Measurements from ENCODE around the gene EFNA3. TPM values are rescaled to one million over a fixed set of nuclear protein-coding genes. Genes with fewer than 3 reads are reported as not detected.

Gene EFNA3
- total RNA-seq, 1 donor from 2014 or later, result 1.3 TPM

DNA sequence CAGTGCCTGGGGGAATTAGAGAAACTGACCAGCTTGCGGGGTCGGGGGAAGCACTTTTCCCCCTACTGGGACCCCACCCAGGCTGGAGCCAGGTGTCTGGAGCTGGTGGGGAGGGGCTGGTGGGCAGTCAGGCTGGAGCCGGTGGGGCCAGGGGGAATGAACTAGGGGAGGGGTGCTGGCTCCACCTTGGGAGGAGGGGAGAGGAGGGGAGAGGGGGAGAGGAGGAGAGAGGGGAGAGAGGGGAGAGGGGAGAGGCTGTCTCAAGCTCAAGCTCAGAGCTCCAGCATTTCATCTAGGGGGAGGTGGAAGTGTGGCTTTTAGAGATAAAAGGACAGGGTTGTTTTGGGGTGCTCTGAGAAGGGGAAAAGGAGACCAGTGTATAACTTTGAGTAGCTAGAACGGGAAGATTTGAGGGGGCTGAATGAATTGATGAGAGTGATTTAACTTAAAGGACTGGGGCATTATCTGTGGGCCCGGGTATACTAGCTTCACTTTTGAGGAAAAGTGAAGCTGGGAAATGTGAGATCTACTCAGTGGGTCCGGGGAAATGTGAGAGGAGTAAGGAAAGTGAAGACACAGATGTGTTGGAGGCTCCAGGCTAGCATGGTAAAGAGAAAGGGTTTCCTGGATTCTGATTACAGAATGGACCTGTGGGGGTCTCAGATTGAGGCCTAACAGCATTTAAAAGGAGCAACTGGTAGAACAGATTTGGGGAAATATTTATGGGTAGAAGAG lies 51.8 kb downstream of the EFNA3 start:
- DNase-seq (ENCODE audit: low read depth in 2 of 2), result no peak

DNA sequence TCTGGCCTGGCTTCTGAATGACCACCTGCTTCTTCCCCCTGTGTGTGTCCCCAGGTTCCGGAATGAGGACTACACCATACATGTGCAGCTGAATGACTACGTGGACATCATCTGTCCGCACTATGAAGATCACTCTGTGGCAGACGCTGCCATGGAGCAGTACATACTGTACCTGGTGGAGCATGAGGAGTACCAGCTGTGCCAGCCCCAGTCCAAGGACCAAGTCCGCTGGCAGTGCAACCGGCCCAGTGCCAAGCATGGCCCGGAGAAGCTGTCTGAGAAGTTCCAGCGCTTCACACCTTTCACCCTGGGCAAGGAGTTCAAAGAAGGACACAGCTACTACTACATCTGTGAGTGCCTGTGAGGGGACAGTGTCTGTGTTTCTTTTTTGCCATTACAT lies 52.6 kb downstream of the EFNA3 start:
- DNase-seq (ENCODE audit: low read depth in 2 of 2), result no peak

- no peak for DNase-seq (ENCODE audit: low read depth in 2 of 2)
These were observed 53.2 kb downstream of the EFNA3 start for GRCh38 chr1:155131856-155132255.

- no peak for DNase-seq (ENCODE audit: low read depth in 2 of 2)
These were observed 55.2 kb downstream of the EFNA3 start for GRCh38 chr1:155133799-155134281.

DNA sequence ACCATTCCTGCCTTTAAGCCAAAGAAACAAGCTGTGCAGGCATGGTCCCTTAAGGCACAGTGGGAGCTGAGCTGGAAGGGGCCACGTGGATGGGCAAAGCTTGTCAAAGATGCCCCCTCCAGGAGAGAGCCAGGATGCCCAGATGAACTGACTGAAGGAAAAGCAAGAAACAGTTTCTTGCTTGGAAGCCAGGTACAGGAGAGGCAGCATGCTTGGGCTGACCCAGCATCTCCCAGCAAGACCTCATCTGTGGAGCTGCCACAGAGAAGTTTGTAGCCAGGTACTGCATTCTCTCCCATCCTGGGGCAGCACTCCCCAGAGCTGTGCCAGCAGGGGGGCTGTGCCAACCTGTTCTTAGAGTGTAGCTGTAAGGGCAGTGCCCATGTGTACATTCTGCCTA lies 55.7 kb downstream of the EFNA3 start:
- no peak for DNase-seq (ENCODE audit: low read depth in 2 of 2)

DNA sequence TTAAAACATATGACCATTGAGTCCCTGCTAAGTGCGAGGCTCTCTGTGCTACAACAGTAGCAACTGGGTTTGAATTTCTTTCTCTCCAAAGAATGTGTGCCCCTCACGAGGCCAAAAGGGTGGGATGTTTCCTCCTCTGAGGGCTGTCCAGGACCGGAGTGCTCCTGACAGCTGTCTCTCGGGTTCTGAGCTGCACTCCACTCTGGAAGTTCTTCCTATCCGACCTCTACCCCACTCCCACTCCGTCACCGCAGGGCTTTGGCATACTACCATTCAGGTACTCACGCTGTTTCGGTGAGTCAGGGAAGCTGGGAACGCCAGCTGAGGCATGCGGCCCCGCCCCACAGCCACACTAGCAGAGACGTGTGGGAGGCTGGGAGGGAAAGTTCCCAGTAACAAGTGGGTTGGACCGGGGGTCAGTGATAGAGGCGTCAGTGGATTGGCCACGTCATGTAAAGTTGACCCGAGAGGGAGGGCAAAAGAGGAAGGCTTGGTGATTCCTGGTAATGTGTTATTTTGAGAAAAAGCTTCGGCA lies 56.3 kb downstream of the EFNA3 start:
- DNase-seq (ENCODE audit: low read depth in 2 of 2), result peak; percentile 95 to 98

DNA sequence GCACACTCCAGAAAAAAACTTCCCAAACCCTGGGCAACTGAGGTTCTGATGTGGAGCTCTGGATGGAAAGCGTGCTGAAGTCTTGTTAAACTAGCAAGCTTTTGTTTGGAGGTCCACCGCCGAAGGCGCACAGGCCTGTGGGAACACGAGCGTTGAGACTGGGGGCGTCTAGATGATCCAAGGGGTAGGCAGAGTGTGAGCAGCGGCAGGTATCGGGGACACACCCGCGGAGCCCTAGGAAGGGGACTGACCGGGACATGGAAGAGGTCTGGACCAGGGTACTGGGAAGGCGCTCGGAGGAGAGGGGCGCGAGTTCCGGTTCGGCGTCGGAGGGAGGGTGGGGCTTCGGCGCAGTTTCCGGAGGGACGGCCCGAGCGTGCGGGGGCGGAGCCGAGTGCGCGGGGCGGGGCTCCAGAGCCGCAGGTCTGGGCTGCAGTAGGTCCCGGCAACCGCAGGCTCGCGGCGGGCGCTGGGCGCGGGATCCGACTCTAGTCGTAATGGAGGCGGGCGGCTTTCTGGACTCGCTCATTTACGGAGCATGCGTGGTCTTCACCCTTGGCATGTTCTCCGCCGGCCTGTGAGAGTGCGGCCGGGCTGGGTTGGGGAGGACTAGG lies 56.9 kb downstream of the EFNA3 start, which contains the start of gene SLC50A1:
TSS of gene SLC50A1 (plus strand) at position 438 of the 614 bp plus-strand sequence. CDS start at position 498, 60 bp downstream.
- peak; percentile 81 to 95 for DNase-seq (ENCODE audit: low read depth in 2 of 2)

- DNase-seq (ENCODE audit: low read depth in 2 of 2), result no peak
These were observed 58.1 kb downstream of the EFNA3 start for GRCh38 chr1:155136748-155137147.

Other genes with a start within 250 kb of the EFNA3 start
- gene KCNN3, start 208.6 kb upstream of the EFNA3 start, total RNA-seq, result 1.0 and 1.8 TPM in 2 replicates
- gene PMVK, start 142.1 kb upstream of the EFNA3 start, total RNA-seq, result 8.6 and 12.0 TPM in 2 replicates
- 83.6 and 101 TPM in 2 replicates for gene PBXIP1, start 122.7 kb upstream of the EFNA3 start, total RNA-seq
- gene PYGO2, start 117.1 kb upstream of the EFNA3 start, total RNA-seq, result 6.6 and 12.6 TPM in 2 replicates
- gene SHC1, start 108.1 kb upstream of the EFNA3 start, total RNA-seq, result 217 and 297 TPM in 2 replicates
- 63.2 and 73.7 TPM in 2 replicates for gene CKS1B, start 104.2 kb upstream of the EFNA3 start, total RNA-seq
- 17.1 and 21.5 TPM in 2 replicates for gene FLAD1, start 95.5 kb upstream of the EFNA3 start, total RNA-seq
- gene LENEP, start 85.3 kb upstream of the EFNA3 start, total RNA-seq, result 0.13 and 0.38 TPM in 2 replicates
- 6.3 and 10.6 TPM in 2 replicates for gene ZBTB7B, start 76.0 kb upstream of the EFNA3 start, total RNA-seq
- under 0.01 and 0.13 TPM in 2 replicates for gene DCST2, start 45.1 kb upstream of the EFNA3 start, total RNA-seq
- gene DCST1, start 45.0 kb upstream of the EFNA3 start, total RNA-seq, result not detected in 2 replicates
- gene ADAM15, start 27.5 kb upstream of the EFNA3 start, total RNA-seq, result 176 and 178 TPM in 2 replicates
- gene EFNA4, start 15.1 kb upstream of the EFNA3 start, total RNA-seq, result 12.2 and 17.4 TPM in 2 replicates
- gene EFNA1, start 49.0 kb downstream of the EFNA3 start, total RNA-seq, result 132 and 215 TPM in 2 replicates
- gene SLC50A1, start 57.0 kb downstream of the EFNA3 start, total RNA-seq, result 48.5 and 48.7 TPM in 2 replicates
- 24.7 and 40.4 TPM in 2 replicates for gene DPM3, start 61.7 kb downstream of the EFNA3 start, total RNA-seq
- 126 and 157 TPM in 2 replicates for gene KRTCAP2, start 94.5 kb downstream of the EFNA3 start, total RNA-seq
- gene TRIM46, start 95.0 kb downstream of the EFNA3 start, total RNA-seq, result 1.8 and 1.9 TPM in 2 replicates
- 11.0 and 19.5 TPM in 2 replicates for gene THBS3, start 129.1 kb downstream of the EFNA3 start, total RNA-seq
- 32.7 and 36.1 TPM in 2 replicates for gene MTX1, start 129.9 kb downstream of the EFNA3 start, total RNA-seq
- 3.0 and 4.2 TPM in 2 replicates for gene ENTREP3, start 176.6 kb downstream of the EFNA3 start, total RNA-seq
- 24.8 and 46.4 TPM in 2 replicates for gene SCAMP3, start 183.5 kb downstream of the EFNA3 start, total RNA-seq
- 13.6 and 23.4 TPM in 2 replicates for gene CLK2, start 194.7 kb downstream of the EFNA3 start, total RNA-seq
- gene HCN3, start 198.6 kb downstream of the EFNA3 start, total RNA-seq, result 0.38 and 0.51 TPM in 2 replicates
- gene PKLR, start 222.6 kb downstream of the EFNA3 start, total RNA-seq, result under 0.01 TPM in 1 of 2 replicates, not detected in the other
- gene FDPS, start 230.0 kb downstream of the EFNA3 start, total RNA-seq, result 401 and 490 TPM in 2 replicates
- 10.1 and 10.9 TPM in 2 replicates for gene RUSC1, start 242.1 kb downstream of the EFNA3 start, total RNA-seq